Keratinocyte (primary cell): Measurements from ENCODE around the gene FNDC3A. TPM values are rescaled to one million over a fixed set of nuclear protein-coding genes. Genes with fewer than 3 reads are reported as not detected.

Experiments used
- DNase-seq: peaks from one replicate; pipeline ENCODE4 v3.0.0-alpha.2; 2011; ENCODE audit warnings: low read depth, missing footprints, low spot score
- FAIRE-seq: peaks from 2 replicates; lab custom pipeline; 2011; peaks lifted over from hg19 to GRCh38; lab: Jason Lieb, UNC
- H2AFZ ChIP-seq: 2 replicates; pipeline ENCODE4 v1.6.0; 2012; ENCODE audit warnings: low read length, control low read depth, inconsistent platforms; ENCODE audit not compliant: control insufficient read depth
- H3K27ac ChIP-seq: 2 replicates; pipeline ENCODE4 v1.5.1; 2011; ENCODE audit warnings: low read length; ENCODE audit not compliant: control insufficient read depth, insufficient read depth
- H3K27me3 ChIP-seq: 3 replicates; pipeline ENCODE4 v1.6.0; 2011; ENCODE audit warnings: low read length; ENCODE audit not compliant: control insufficient read depth, insufficient read depth; ENCODE audit errors: extremely low read depth
- H3K36me3 ChIP-seq, 2 experiments: 2 replicates in 1 of 2; 3 replicates in 1 of 2; pipeline ENCODE4 v1.5.1; 2011; ENCODE audit warnings: low read length in 2 of 2, mild to moderate bottlenecking in 1 of 2; ENCODE audit not compliant: control insufficient read depth in 2 of 2, insufficient read depth in 2 of 2; ENCODE audit errors: extremely low read depth in 1 of 2
- H3K4me1 ChIP-seq: 3 replicates; pipeline ENCODE4 v1.5.1; 2011; ENCODE audit warnings: low read length; ENCODE audit not compliant: control insufficient read depth, insufficient read depth; ENCODE audit errors: extremely low read depth
- H3K4me2 ChIP-seq: 3 replicates; pipeline ENCODE4 v1.6.0; 2011; ENCODE audit warnings: low read depth, low read length; ENCODE audit not compliant: control insufficient read depth, insufficient read depth; ENCODE audit errors: extremely low read depth
- H3K4me3 ChIP-seq, 3 experiments: fragments of 200-600 bp in 1 of 3; sonication (generic) in 1 of 3; 2 replicates in 2 of 3; 3 replicates in 1 of 3; pipeline ENCODE4 v1.5.1; 2011 to 2016; ENCODE audit warnings: low read length in 3 of 3, mild to moderate bottlenecking in 3 of 3, control low read depth in 2 of 3, inconsistent platforms in 1 of 3, low read depth in 1 of 3, mixed read lengths in 1 of 3, mixed run types in 1 of 3, moderate library complexity in 1 of 3; ENCODE audit not compliant: control insufficient read depth in 2 of 3, insufficient read depth in 2 of 3; ENCODE audit errors: extremely low read depth in 1 of 3
- H3K79me2 ChIP-seq: 2 replicates; pipeline ENCODE4 v1.6.0; 2012; ENCODE audit warnings: low read length; ENCODE audit not compliant: control insufficient read depth, insufficient read depth
- H3K9ac ChIP-seq: 3 replicates; pipeline ENCODE4 v1.6.0; 2011; ENCODE audit warnings: low read length; ENCODE audit not compliant: control insufficient read depth, insufficient read depth; ENCODE audit errors: extremely low read depth
- H3K9me1 ChIP-seq: 3 replicates; pipeline ENCODE4 v1.6.0; 2011; ENCODE audit warnings: low read length; ENCODE audit not compliant: control insufficient read depth, insufficient read depth; ENCODE audit errors: extremely low read depth
- H3K9me3 ChIP-seq: 2 replicates; pipeline ENCODE4 v1.5.1; 2012; ENCODE audit warnings: low read depth, low read length; ENCODE audit not compliant: control insufficient read depth
- H4K20me1 ChIP-seq: 3 replicates; pipeline ENCODE4 v1.6.0; 2011; ENCODE audit warnings: low read length; ENCODE audit not compliant: control insufficient read depth, insufficient read depth; ENCODE audit errors: extremely low read depth
- EZH2 ChIP-seq: IDR thresholded peaks from one replicate; pipeline ENCODE4 v1.6.1; 2012; ENCODE audit warnings: inconsistent platforms, mild to moderate bottlenecking, low read length, moderate library complexity
- dilution Hi-C: fragments of 300-500 bp; cut with MboI; formaldehyde crosslinking; loops from one replicate; pipeline ENCODE4 v1.7.0; 2020; ENCODE audit warnings: low sequenced_read_pairs; ENCODE audit not compliant: extremely low pct_ligation_motif_present
- polyA plus RNA-seq, 5 experiments: library from polyadenylated mRNA; depleted of rRNA in 3 of 5; stranded (reverse) in 3 of 5; stranded (forward) in 1 of 5; unstranded in 1 of 5; fragments of >200 nt; gene quantifications; 1 replicate in 1 of 5; 2 replicates in 3 of 5; 3 replicates in 1 of 5; pipeline versions ENCODE4 v1.2.1 to v1.2.3, GENCODE V29; 2011 to 2012; ENCODE audit warnings: missing spikeins in 2 of 5, low read depth in 1 of 5, low replicate concordance in 1 of 5
- TF ChIP-seq, protein P1 (sequence below), 3 experiments: IDR thresholded peaks in 1 of 3; conservative IDR thresholded peaks in 1 of 3; optimal IDR thresholded peaks in 1 of 3; 2 replicates in 2 of 3; 3 replicates in 1 of 3; pipeline versions ENCODE3 to v1.5.1; 2011; ENCODE audit warnings: low read length in 3 of 3, mild to moderate bottlenecking in 3 of 3, moderate library complexity in 2 of 3, control low read depth in 1 of 3, inconsistent platforms in 1 of 3; ENCODE audit not compliant: insufficient read depth in 2 of 3; ENCODE audit errors: extremely low read depth in 1 of 3

Gene FNDC3A
- polyA plus RNA-seq, 1 donor (not counting 4 experiments of a cell fraction or from before 2014, with no cell fraction given) = 28.4 TPM

DNA sequence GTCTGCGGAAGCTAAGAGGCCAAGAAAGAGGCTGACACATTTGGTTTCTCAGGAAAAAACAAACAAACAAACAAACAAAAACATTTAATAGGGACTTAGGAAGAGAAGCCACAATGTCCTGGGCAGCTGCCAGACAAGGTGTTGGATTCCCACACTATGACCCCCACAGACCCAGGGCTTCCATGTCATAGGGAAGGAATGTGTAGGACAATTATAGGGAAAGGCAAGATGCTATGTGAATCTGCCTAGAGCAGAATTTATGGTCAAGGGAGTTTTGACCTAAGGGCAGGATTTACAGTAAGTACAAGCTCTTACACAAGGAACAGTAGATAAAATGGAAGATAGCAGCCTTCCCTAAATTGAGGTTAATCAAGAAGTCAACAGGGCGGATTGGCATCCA, 262.9 kb downstream of the FNDC3A start:
- Histone ChIP-seq H3K9me3 (no peaks in the 10 kb centered on the region), H3K36me3 (no peaks in the 10 kb centered on the region), H3K27me3 (peaks cover 5% of the 10 kb centered on the region), H3K9ac (no peak overlapping the region), H2AFZ (no peak overlapping the region), H3K27ac (no peak overlapping the region), H3K4me3 (no peak overlapping the region), H4K20me1 (no peaks in the 10 kb centered on the region), H3K79me2 (no peaks in the 10 kb centered on the region), H3K4me2 (no peak overlapping the region), H3K4me1 (no peaks in the 10 kb centered on the region), H3K9me1 (no peaks in the 10 kb centered on the region)
- DNase-seq (no peak), FAIRE-seq (no peak)
- dilution Hi-C loops = no loop called here
- TF ChIP-seq EZH2 = no peak

- H3K9ac ChIP-seq = no peak overlapping the region
- FAIRE-seq (peak; percentile 62), DNase-seq (no peak)
- no peaks in the 10 kb centered on the region for H3K4me1 ChIP-seq
- dilution Hi-C loops = no loop called here
- no peak overlapping the region for H3K4me3 ChIP-seq
- H3K9me3 ChIP-seq = no peaks in the 10 kb centered on the region
- H3K36me3 ChIP-seq = no peaks in the 10 kb centered on the region
- no peak overlapping the region for H3K4me2 ChIP-seq
- H4K20me1 ChIP-seq = no peaks in the 10 kb centered on the region
- TF ChIP-seq EZH2 = no peak
- TF ChIP-seq, protein P1, sequence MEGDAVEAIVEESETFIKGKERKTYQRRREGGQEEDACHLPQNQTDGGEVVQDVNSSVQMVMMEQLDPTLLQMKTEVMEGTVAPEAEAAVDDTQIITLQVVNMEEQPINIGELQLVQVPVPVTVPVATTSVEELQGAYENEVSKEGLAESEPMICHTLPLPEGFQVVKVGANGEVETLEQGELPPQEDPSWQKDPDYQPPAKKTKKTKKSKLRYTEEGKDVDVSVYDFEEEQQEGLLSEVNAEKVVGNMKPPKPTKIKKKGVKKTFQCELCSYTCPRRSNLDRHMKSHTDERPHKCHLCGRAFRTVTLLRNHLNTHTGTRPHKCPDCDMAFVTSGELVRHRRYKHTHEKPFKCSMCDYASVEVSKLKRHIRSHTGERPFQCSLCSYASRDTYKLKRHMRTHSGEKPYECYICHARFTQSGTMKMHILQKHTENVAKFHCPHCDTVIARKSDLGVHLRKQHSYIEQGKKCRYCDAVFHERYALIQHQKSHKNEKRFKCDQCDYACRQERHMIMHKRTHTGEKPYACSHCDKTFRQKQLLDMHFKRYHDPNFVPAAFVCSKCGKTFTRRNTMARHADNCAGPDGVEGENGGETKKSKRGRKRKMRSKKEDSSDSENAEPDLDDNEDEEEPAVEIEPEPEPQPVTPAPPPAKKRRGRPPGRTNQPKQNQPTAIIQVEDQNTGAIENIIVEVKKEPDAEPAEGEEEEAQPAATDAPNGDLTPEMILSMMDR (optimal IDR thresholded peaks at IDR 0.05 in 1 of 3, IDR thresholded peaks at IDR 0.05 in 1 of 3, conservative IDR thresholded peaks at IDR 0.05 in 1 of 3; ENCODE audit: extremely low read depth in 1 of 3, insufficient read depth in 2 of 3, low read length in 3 of 3) = peak; percentile 58 to 70 (median 67)
- H3K27me3 ChIP-seq = peaks cover 7% of the 10 kb centered on the region
- no peak overlapping the region for H3K27ac ChIP-seq
- H3K9me1 ChIP-seq = no peaks in the 10 kb centered on the region
- no peak overlapping the region for H2AFZ ChIP-seq
- H3K79me2 ChIP-seq = no peaks in the 10 kb centered on the region
Observed at GRCh38 chr13:49240017-49240416, 264.3 kb downstream of the FNDC3A start.

DNA sequence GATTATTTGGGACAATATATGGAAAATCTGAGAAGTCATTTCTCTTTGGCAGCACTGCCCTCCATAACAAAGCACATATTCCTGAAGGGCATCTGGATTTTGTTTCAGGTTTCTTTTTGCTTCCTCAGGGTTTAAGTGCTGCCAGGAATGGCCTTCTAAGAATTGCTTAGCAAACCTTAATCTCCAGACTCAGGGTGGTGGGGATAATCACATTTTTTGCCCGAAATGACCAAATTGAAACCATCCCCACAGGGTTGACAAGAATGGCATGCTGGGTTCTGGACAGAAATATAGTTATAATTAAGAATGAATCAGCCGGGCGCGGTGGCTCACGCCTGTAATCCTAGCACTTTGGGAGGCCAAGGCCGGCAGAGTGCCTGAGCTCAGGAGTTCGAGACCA, 265.6 kb downstream of the FNDC3A start:
- no peak for TF ChIP-seq EZH2
- TF ChIP-seq, protein P1 (optimal IDR thresholded peaks at IDR 0.05 in 1 of 3, IDR thresholded peaks at IDR 0.05 in 1 of 3, conservative IDR thresholded peaks at IDR 0.05 in 1 of 3; ENCODE audit: extremely low read depth in 1 of 3, insufficient read depth in 2 of 3, low read length in 3 of 3) = no peak
- Histone ChIP-seq H3K79me2 (no peaks in the 10 kb centered on the region), H3K36me3 (no peaks in the 10 kb centered on the region), H4K20me1 (no peaks in the 10 kb centered on the region), H3K4me1 (no peaks in the 10 kb centered on the region), H3K9me3 (no peaks in the 10 kb centered on the region), H2AFZ (no peak overlapping the region), H3K9ac (no peak overlapping the region), H3K27ac (no peak overlapping the region), H3K9me1 (no peaks in the 10 kb centered on the region), H3K4me2 (no peak overlapping the region), H3K27me3 (peaks cover 7% of the 10 kb centered on the region), H3K4me3 (no peak overlapping the region)
- dilution Hi-C loops = no loop called here
- DNase-seq (no peak), FAIRE-seq (no peak)
